IMR-90 (cell line): ENCODE measurements around the gene SH3BP4. TPM values are rescaled to one million over a fixed set of nuclear protein-coding genes. Genes with fewer than 3 reads are reported as not detected.

Experiments used
- ATAC-seq: fragments of 200-7000 bp; cut with Tn5 transposase; 2 replicates; pipeline ENCODE4 v1.9.1; 2020; ENCODE audit warnings: low read depth, mild to moderate bottlenecking, moderate library complexity
- BruUV-seq: library from RNA; stranded (reverse); fragments of 400-500 nt; replicated peaks from 2 replicates; lab custom pipeline; 2021; lab: Mats Ljungman, UMichigan
- CTCF ChIA-PET: fragments of 300-600 bp; formaldehyde crosslinking; extraction: SDS; loops from one replicate; lab custom pipeline; 2021; ENCODE audit warnings: antibody characterized with exemption; lab: Yijun Ruan, JAX
- POLR2A ChIA-PET: fragments of 300-600 bp; sonication (Branson Sonifier 250); formaldehyde crosslinking; loops from one replicate; lab custom pipeline; 2022; ENCODE audit warnings: antibody characterized with exemption; ENCODE audit not compliant: unreplicated experiment; lab: Charles Lee
- DNase-seq: peaks from one replicate; pipeline ENCODE4 v3.0.0; 2013
- H2AFZ ChIP-seq: replicated peaks from 2 replicates; pipeline ENCODE3; 2013; ENCODE audit warnings: low read length, mild to moderate bottlenecking; ENCODE audit not compliant: poor library complexity
- H2AK5ac ChIP-seq: 2 replicates; pipeline ENCODE4 v1.6.1; 2013; ENCODE audit warnings: low read depth, low read length, inconsistent platforms
- H2AK9ac ChIP-seq: replicated peaks from 2 replicates; pipeline ENCODE3; 2013; ENCODE audit warnings: mild to moderate bottlenecking, low read depth, low read length, moderate library complexity; ENCODE audit not compliant: poor library complexity
- H2BK120ac ChIP-seq: 2 replicates; pipeline ENCODE4 v1.6.1; 2013; ENCODE audit warnings: low read depth, low read length, inconsistent platforms
- H2BK15ac ChIP-seq: 3 replicates; pipeline ENCODE4 v1.6.1; 2013; ENCODE audit warnings: low read depth, low read length, inconsistent platforms
- H2BK20ac ChIP-seq: 2 replicates; pipeline ENCODE4 v1.6.1; 2013; ENCODE audit warnings: low read depth, mild to moderate bottlenecking, inconsistent platforms, low read length, moderate library complexity
- H2BK5ac ChIP-seq: 2 replicates; pipeline ENCODE4 v1.6.1; 2013; ENCODE audit warnings: mild to moderate bottlenecking, low read depth, low read length, inconsistent platforms; ENCODE audit not compliant: poor library complexity, severe bottlenecking
- H3K14ac ChIP-seq: replicated peaks from 2 replicates; pipeline ENCODE4 v1.6.1; 2013; ENCODE audit warnings: low read depth, low read length, inconsistent platforms
- H3K18ac ChIP-seq: 2 replicates; pipeline ENCODE4 v1.6.1; 2013; ENCODE audit warnings: low read depth, low read length, control low read depth
- H3K23ac ChIP-seq: 2 replicates; pipeline ENCODE4 v1.6.1; 2013; ENCODE audit warnings: low read depth, low read length, inconsistent platforms
- H3K27ac ChIP-seq: 2 replicates; pipeline ENCODE4 v1.5.1; 2013; ENCODE audit warnings: mild to moderate bottlenecking, control low read depth, low read length; ENCODE audit not compliant: insufficient read depth
- H3K27me3 ChIP-seq: 2 replicates; pipeline ENCODE4 v1.6.1; 2013; ENCODE audit warnings: low read length; ENCODE audit not compliant: control insufficient read depth, insufficient read depth
- H3K36me3 ChIP-seq: 2 replicates; pipeline ENCODE4 v1.6.1; 2013; ENCODE audit warnings: low read length, mixed read lengths; ENCODE audit not compliant: control insufficient read depth, insufficient read depth
- H3K4ac ChIP-seq: 2 replicates; pipeline ENCODE4 v1.6.1; 2013; ENCODE audit warnings: low read depth, low read length, inconsistent platforms
- H3K4me1 ChIP-seq: 2 replicates; pipeline ENCODE4 v1.6.1; 2013; ENCODE audit warnings: low read length, mixed read lengths; ENCODE audit not compliant: control insufficient read depth, insufficient read depth
- H3K4me2 ChIP-seq: 2 replicates; pipeline ENCODE4 v1.6.1; 2013; ENCODE audit warnings: low read depth, mild to moderate bottlenecking, control low read depth, low read length, moderate library complexity
- H3K4me3 ChIP-seq: 2 replicates; pipeline ENCODE4 v1.5.1; 2013; ENCODE audit warnings: low read depth, mild to moderate bottlenecking, control low read depth, low read length, moderate library complexity; ENCODE audit not compliant: insufficient read depth
- H3K56ac ChIP-seq: 2 replicates; pipeline ENCODE4 v1.6.1; 2013; ENCODE audit warnings: low read length, inconsistent platforms; ENCODE audit not compliant: insufficient read depth; ENCODE audit errors: extremely low read depth
- H3K79me1 ChIP-seq, 2 experiments: 2 replicates each; pipeline ENCODE4 v1.6.1; 2013; ENCODE audit warnings: low read length in 2 of 2, inconsistent platforms in 1 of 2, low read depth in 1 of 2
- H3K9ac ChIP-seq: 2 replicates; pipeline ENCODE4 v1.6.1; 2013; ENCODE audit warnings: low read depth, low read length, control low read depth
- H3K9me1 ChIP-seq: 2 replicates; pipeline ENCODE4 v1.6.1; 2013; ENCODE audit warnings: low read length, inconsistent platforms; ENCODE audit not compliant: insufficient read depth
- H3K9me3 ChIP-seq: 2 replicates; pipeline ENCODE4 v1.6.1; 2013; ENCODE audit warnings: low read length; ENCODE audit not compliant: control insufficient read depth, insufficient read depth
- H4K20me1 ChIP-seq: 2 replicates; pipeline ENCODE4 v1.6.1; 2013; ENCODE audit warnings: low read length, inconsistent platforms; ENCODE audit not compliant: insufficient read depth
- H4K5ac ChIP-seq: 2 replicates; pipeline ENCODE4 v1.6.1; 2013; ENCODE audit warnings: mild to moderate bottlenecking, low read depth, low read length, control low read depth
- H4K8ac ChIP-seq, 2 experiments: 2 replicates each; pipeline ENCODE4 v1.6.1; 2013; ENCODE audit warnings: low read depth in 2 of 2, low read length in 2 of 2, control low read depth in 1 of 2, inconsistent platforms in 1 of 2
- H4K91ac ChIP-seq: 2 replicates; pipeline ENCODE4 v1.6.1; 2013; ENCODE audit warnings: low read depth, low read length, inconsistent platforms; ENCODE audit not compliant: insufficient read depth
- BHLHE40 ChIP-seq: fragments of 150-350 bp; IDR thresholded peaks from 2 replicates; pipeline ENCODE4 v1.6.1; 2016; ENCODE audit warnings: mild to moderate bottlenecking, low read depth, low read length
- CEBPB ChIP-seq: IDR thresholded peaks from 2 replicates; pipeline ENCODE4 v1.6.1; 2012; ENCODE audit warnings: low read depth, low read length, improper control_type of control experiment
- CHD1 ChIP-seq: IDR thresholded peaks from 2 replicates; pipeline ENCODE4 v1.6.1; 2012; ENCODE audit warnings: low read depth, low read length, improper control_type of control experiment
- FOS ChIP-seq: fragments of 150-350 bp; IDR thresholded peaks from 2 replicates; pipeline ENCODE4 v1.6.1; 2016; ENCODE audit warnings: low read depth, low read length
- MAFK ChIP-seq: IDR thresholded peaks from 2 replicates; pipeline ENCODE4 v1.6.1; 2012; ENCODE audit warnings: low read depth, low read length, improper control_type of control experiment
- MAZ ChIP-seq: IDR thresholded peaks from 2 replicates; pipeline ENCODE4 v1.6.1; 2012; ENCODE audit warnings: low read depth, mild to moderate bottlenecking, low read length, improper control_type of control experiment, moderate library complexity, borderline replicate concordance
- MXI1 ChIP-seq: IDR thresholded peaks from 2 replicates; pipeline ENCODE4 v1.6.1; 2012; ENCODE audit warnings: low read depth, mild to moderate bottlenecking, low read length, moderate library complexity, borderline replicate concordance
- NFE2L2 ChIP-seq: fragments of 150-350 bp; IDR thresholded peaks from 2 replicates; pipeline ENCODE4 v1.6.1; 2016; ENCODE audit warnings: low read depth, mild to moderate bottlenecking, low read length
- POLR2A ChIP-seq: IDR thresholded peaks from 2 replicates; pipeline ENCODE4 v1.6.1; 2012; ENCODE audit warnings: mild to moderate bottlenecking, low read depth, low read length
- RAD21 ChIP-seq: IDR thresholded peaks from 2 replicates; pipeline ENCODE4 v1.6.1; 2012; ENCODE audit warnings: low read length, improper control_type of control experiment
- RCOR1 ChIP-seq: IDR thresholded peaks from 2 replicates; pipeline ENCODE4 v1.6.1; 2012; ENCODE audit warnings: mild to moderate bottlenecking, low read length, improper control_type of control experiment; ENCODE audit not compliant: insufficient replicate concordance
- RFX5 ChIP-seq: IDR thresholded peaks from 2 replicates; pipeline ENCODE4 v1.8.0; 2012; ENCODE audit warnings: low read depth, mild to moderate bottlenecking, low read length, moderate library complexity
- SMC3 ChIP-seq: fragments of 150-350 bp; IDR thresholded peaks from 2 replicates; pipeline ENCODE4 v1.6.1; 2016; ENCODE audit warnings: low read depth, mild to moderate bottlenecking, antibody characterized with exemption, low read length, moderate library complexity
- WGBS, 2 experiments: methylation state at CpG; one replicate each; pipeline versions ENCODE4 v1.1.5 to v1.1.7; 2013; ENCODE audit warnings: missing lambda C conversion rate in 2 of 2; ENCODE audit not compliant: insufficient read length in 1 of 2; ENCODE audit errors: extremely low coverage in 2 of 2; 5-methylcytosine and 5-hydroxymethylcytosine counted together
- dilution Hi-C: fragments of 300-500 bp; cut with HindIII; formaldehyde crosslinking; loops from one replicate; pipeline ENCODE4 v1.14.3; 2018; ENCODE audit warnings: low sequenced_read_pairs; ENCODE audit not compliant: unreplicated experiment
- in situ Hi-C: fragments of 300-500 bp; cut with MboI; formaldehyde crosslinking; loops from 3 replicates; pipeline ENCODE4 v1.14.3; 2019; ENCODE audit warnings: low sequenced_read_pairs, inconsistent platforms, mixed read lengths
- intact Hi-C: fragments of 100-400 bp; cut with micrococcal nuclease; formaldehyde crosslinking; loops from 2 replicates; pipeline ENCODE4 v1.10.0; 2022
- polyA plus RNA-seq, 3 experiments: library from polyadenylated mRNA; depleted of rRNA; stranded (reverse); fragments of >200 nt; gene quantifications; 2 replicates each; pipeline ENCODE4 v1.2.3, GENCODE V29; 2012; ENCODE audit warnings: low replicate concordance in 1 of 3
- total RNA-seq: library from RNA; depleted of rRNA; stranded (reverse); fragments of >200 nt; gene quantifications from 2 replicates; pipeline ENCODE4 v1.2.3, GENCODE V29; 2012
- TF ChIP-seq, protein P1 (sequence below): fragments of 150-350 bp; IDR thresholded peaks from 2 replicates; pipeline ENCODE4 v1.6.1; 2016; ENCODE audit warnings: low read depth, mild to moderate bottlenecking, low read length, moderate library complexity, borderline replicate concordance
- TF ChIP-seq, protein P2 (sequence below): conservative IDR thresholded peaks from 2 replicates; pipeline ENCODE4 v1.5.1; 2012; ENCODE audit warnings: mild to moderate bottlenecking, low read depth, low read length, improper control_type of control experiment
- TF ChIP-seq, protein P3 (sequence below): fragments of 150-350 bp; IDR thresholded peaks from 2 replicates; pipeline ENCODE4 v1.6.1; 2017; ENCODE audit warnings: mild to moderate bottlenecking, antibody characterized with exemption, low read length, low read depth

SH3BP4 gene
- total and polyA plus RNA-seq, 2 of the 4 experiments (the other 2 are of a cell fraction), result 104 to 122 TPM

DNA sequence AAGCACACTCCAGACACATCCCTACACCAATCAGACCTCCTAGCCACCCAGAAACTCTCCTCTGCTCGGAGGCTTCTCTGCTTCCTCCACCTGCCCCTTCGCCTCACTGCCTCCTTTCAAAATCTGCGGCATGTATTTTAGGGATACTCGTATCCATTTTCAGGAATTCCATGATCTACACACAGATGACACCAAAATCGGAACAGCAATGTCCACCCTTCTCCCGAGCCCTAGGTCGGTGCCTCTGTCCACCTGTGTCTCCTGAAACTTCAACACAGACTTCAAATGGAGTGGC lies 1.4 kb upstream of the SH3BP4 start:
- 84% methylated on average over 3 of the region's 7 CpGs; no CpG with 5 or more reads in 1 of the 2 experiments for WGBS, 2 experiments
- dilution Hi-C loops (no loop called here), intact Hi-C loops (loop anchor here (1.0 to 2.0 kb wide), 5 partner anchors 128 to 386 kb away; no protein-coding TSS in a partner anchor), in situ Hi-C loops (loop anchor here (10.0 kb wide), 1 partner anchor 154 kb away; no protein-coding TSS in a partner anchor)
- H3K9me3 ChIP-seq, result no peaks in the 10 kb centered on the region
- H2AFZ ChIP-seq, result peak overlapping the region; percentile 5
- ATAC-seq, result no peak
- peak overlapping the region; percentile 87 for H3K23ac ChIP-seq
- H3K36me3 ChIP-seq, result peaks cover 10% of the 10 kb centered on the region
- peak overlapping the region; percentile 92 for H2BK20ac ChIP-seq
- peak overlapping the region; percentile 91 for H3K56ac ChIP-seq
- no peak for DNase-seq
- H2BK120ac ChIP-seq, result peak overlapping the region; percentile 97
- TF ChIP-seq, protein P1, sequence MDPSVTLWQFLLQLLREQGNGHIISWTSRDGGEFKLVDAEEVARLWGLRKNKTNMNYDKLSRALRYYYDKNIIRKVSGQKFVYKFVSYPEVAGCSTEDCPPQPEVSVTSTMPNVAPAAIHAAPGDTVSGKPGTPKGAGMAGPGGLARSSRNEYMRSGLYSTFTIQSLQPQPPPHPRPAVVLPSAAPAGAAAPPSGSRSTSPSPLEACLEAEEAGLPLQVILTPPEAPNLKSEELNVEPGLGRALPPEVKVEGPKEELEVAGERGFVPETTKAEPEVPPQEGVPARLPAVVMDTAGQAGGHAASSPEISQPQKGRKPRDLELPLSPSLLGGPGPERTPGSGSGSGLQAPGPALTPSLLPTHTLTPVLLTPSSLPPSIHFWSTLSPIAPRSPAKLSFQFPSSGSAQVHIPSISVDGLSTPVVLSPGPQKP, result no peak
- TF ChIP-seq, protein P2, sequence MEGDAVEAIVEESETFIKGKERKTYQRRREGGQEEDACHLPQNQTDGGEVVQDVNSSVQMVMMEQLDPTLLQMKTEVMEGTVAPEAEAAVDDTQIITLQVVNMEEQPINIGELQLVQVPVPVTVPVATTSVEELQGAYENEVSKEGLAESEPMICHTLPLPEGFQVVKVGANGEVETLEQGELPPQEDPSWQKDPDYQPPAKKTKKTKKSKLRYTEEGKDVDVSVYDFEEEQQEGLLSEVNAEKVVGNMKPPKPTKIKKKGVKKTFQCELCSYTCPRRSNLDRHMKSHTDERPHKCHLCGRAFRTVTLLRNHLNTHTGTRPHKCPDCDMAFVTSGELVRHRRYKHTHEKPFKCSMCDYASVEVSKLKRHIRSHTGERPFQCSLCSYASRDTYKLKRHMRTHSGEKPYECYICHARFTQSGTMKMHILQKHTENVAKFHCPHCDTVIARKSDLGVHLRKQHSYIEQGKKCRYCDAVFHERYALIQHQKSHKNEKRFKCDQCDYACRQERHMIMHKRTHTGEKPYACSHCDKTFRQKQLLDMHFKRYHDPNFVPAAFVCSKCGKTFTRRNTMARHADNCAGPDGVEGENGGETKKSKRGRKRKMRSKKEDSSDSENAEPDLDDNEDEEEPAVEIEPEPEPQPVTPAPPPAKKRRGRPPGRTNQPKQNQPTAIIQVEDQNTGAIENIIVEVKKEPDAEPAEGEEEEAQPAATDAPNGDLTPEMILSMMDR, result no peak
- TF ChIP-seq MAFK, result no peak
- no peak for TF ChIP-seq CHD1
- TF ChIP-seq FOS, result no peak
- TF ChIP-seq POLR2A, result no peak
- TF ChIP-seq RAD21, result no peak
- TF ChIP-seq MAZ, result no peak
- TF ChIP-seq CEBPB, result no peak
- TF ChIP-seq SMC3, result no peak
- TF ChIP-seq BHLHE40, result no peak
- no peak for TF ChIP-seq RFX5
- TF ChIP-seq, protein P3, sequence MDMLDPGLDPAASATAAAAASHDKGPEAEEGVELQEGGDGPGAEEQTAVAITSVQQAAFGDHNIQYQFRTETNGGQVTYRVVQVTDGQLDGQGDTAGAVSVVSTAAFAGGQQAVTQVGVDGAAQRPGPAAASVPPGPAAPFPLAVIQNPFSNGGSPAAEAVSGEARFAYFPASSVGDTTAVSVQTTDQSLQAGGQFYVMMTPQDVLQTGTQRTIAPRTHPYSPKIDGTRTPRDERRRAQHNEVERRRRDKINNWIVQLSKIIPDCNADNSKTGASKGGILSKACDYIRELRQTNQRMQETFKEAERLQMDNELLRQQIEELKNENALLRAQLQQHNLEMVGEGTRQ, result no peak
- TF ChIP-seq MXI1, result no peak
- TF ChIP-seq RCOR1, result no peak
- TF ChIP-seq NFE2L2, result no peak
- H3K9me1 ChIP-seq, result peaks cover 15% of the 10 kb centered on the region
- peak overlapping the region; percentile 53 for H3K4me2 ChIP-seq
- ChIA-PET CTCF (interaction anchor here (0.6 to 1.4 kb wide), 6 partner anchors 98 to 386 kb away, joined by 3 to 5 read pairs (median 4); no protein-coding TSS in a partner anchor), POLR2A (interaction anchor here (1.3 to 1.4 kb wide), 2 partner anchors 271 to 276 kb away, joined by 3 to 6 read pairs; no protein-coding TSS in a partner anchor)
- H3K27ac ChIP-seq, result peak overlapping the region; percentile 99
- H3K79me1 ChIP-seq, result peaks cover 13 to 21% of the 10 kb centered on the region in 2 experiments; a peak in 3 of 4 replicates
- H4K20me1 ChIP-seq, result peaks cover 24% of the 10 kb centered on the region
- H4K8ac ChIP-seq, result peak overlapping the region; percentile 42 to 91
- no peaks in the 10 kb centered on the region for H3K27me3 ChIP-seq
- H3K14ac ChIP-seq, result peak overlapping the region; percentile 81
- H3K4ac ChIP-seq, result peak overlapping the region; percentile 97
- peak overlapping the region; percentile 96 for H4K5ac ChIP-seq
- peak overlapping the region; percentile 63 for H2AK9ac ChIP-seq
- H2BK5ac ChIP-seq, result peak overlapping the region; percentile 97
- no TSS peak for BruUV-seq
- H3K4me3 ChIP-seq, result no peak overlapping the region
- peak overlapping the region; percentile 95 for H2AK5ac ChIP-seq
- H2BK15ac ChIP-seq, result peak overlapping the region; percentile 77
- H4K91ac ChIP-seq, result peak overlapping the region; percentile 95
- H3K9ac ChIP-seq, result peak overlapping the region; percentile 98
- peaks cover 29% of the 10 kb centered on the region for H3K4me1 ChIP-seq
- H3K18ac ChIP-seq, result peak overlapping the region; percentile 82
